K562 (cell line): Measurements from ENCODE around the gene R3HDM2. TPM values are rescaled to one million over a fixed set of nuclear protein-coding genes. Genes with fewer than 3 reads are reported as not detected.

Experiments
- ATAC-seq: fragments of 200-7000 bp; cut with Tn5 transposase; 3 replicates; pipeline ENCODE4 v1.9.1; 2020; ENCODE audit warnings: moderate library complexity
- BruUV-seq: library from RNA; stranded (reverse); fragments of 400-500 nt; replicated peaks from 2 replicates; lab custom pipeline; 2021; lab: Mats Ljungman, UMichigan
- CTCF ChIA-PET: fragments of 300-600 bp; formaldehyde crosslinking; extraction: SDS; loops from one replicate; lab custom pipeline; 2021; ENCODE audit warnings: low intra/inter-chr PET ratio; lab: Yijun Ruan, JAX
- POLR2A ChIA-PET: fragments of 300-600, 350-650 bp; sonication (Branson Sonifier 250); formaldehyde crosslinking; extraction: SDS; loops from one replicate; lab custom pipeline; 2021; ENCODE audit warnings: antibody characterized with exemption, inconsistent platforms; lab: Yijun Ruan, JAX
- DNase-seq, 4 experiments: peaks; one replicate each; pipeline versions ENCODE4 v3.0.0 to v3.0.0-alpha.2; 2011 to 2018; ENCODE audit warnings: low spot score in 3 of 4, mixed read lengths in 3 of 4; ENCODE audit errors: extremely low read depth in 1 of 4
- FAIRE-seq: peaks from 2 replicates; lab custom pipeline; 2011; peaks lifted over from hg19 to GRCh38; lab: Jason Lieb, UNC
- H2AFZ ChIP-seq: 2 replicates; pipeline ENCODE4 v1.6.0; 2011; ENCODE audit warnings: low read depth, low read length, control low read depth, inconsistent platforms
- H3K27ac ChIP-seq: fragments of 200-600 bp; 3 replicates; pipeline ENCODE4 v1.8.0; 2011; ENCODE audit warnings: low read depth, mild to moderate bottlenecking, control low read depth, inconsistent platforms, low read length, moderate library complexity, mixed read lengths; ENCODE audit errors: extremely low read depth
- H3K27me3 ChIP-seq, 2 experiments: fragments of 300-600 bp in 1 of 2; 2 replicates in 1 of 2; 3 replicates in 1 of 2; pipeline versions ENCODE4 v1.6.0 to v1.8.0; 2011; ENCODE audit warnings: inconsistent platforms in 2 of 2, low read length in 2 of 2, mild to moderate bottlenecking in 1 of 2, mixed read lengths in 1 of 2, moderate library complexity in 1 of 2; ENCODE audit not compliant: control insufficient read depth in 2 of 2, insufficient read depth in 2 of 2
- H3K36me3 ChIP-seq: fragments of 300-600 bp; 3 replicates; pipeline ENCODE4 v1.8.0; 2011; ENCODE audit warnings: mild to moderate bottlenecking, low read length, inconsistent platforms; ENCODE audit not compliant: control insufficient read depth, insufficient read depth
- H3K4me1 ChIP-seq, 2 experiments: fragments of 200-600 bp in 1 of 2; replicated peaks in 1 of 2; 2 replicates in 1 of 2; 3 replicates in 1 of 2; pipeline versions ENCODE4 v1.5.1 to v1.8.0; 2011; ENCODE audit warnings: inconsistent platforms in 2 of 2, low read length in 2 of 2, mild to moderate bottlenecking in 1 of 2, mixed read lengths in 1 of 2, moderate library complexity in 1 of 2; ENCODE audit not compliant: control insufficient read depth in 2 of 2, insufficient read depth in 2 of 2
- H3K4me2 ChIP-seq: 2 replicates; pipeline ENCODE4 v1.6.1; 2011; ENCODE audit warnings: low read length, control low read depth, inconsistent platforms, mixed read lengths; ENCODE audit not compliant: insufficient read depth
- H3K4me3 ChIP-seq: fragments of 200-600 bp; sonication (generic), shearing (Covaris generic); 2 replicates; pipeline ENCODE4 v1.5.1; 2016; ENCODE audit warnings: control low read depth, inconsistent platforms
- H3K79me2 ChIP-seq: fragments of 200-600 bp; 3 replicates; pipeline ENCODE4 v1.8.0; 2011; ENCODE audit warnings: low read length, inconsistent platforms; ENCODE audit not compliant: control insufficient read depth, insufficient read depth
- H3K9ac ChIP-seq, 2 experiments: 2 replicates each; pipeline versions ENCODE4 v1.6.0 to v1.6.1; 2011; ENCODE audit warnings: low read depth in 2 of 2, low read length in 2 of 2, control low read depth in 1 of 2, inconsistent platforms in 1 of 2, mild to moderate bottlenecking in 1 of 2, mixed read lengths in 1 of 2; ENCODE audit not compliant: insufficient read depth in 1 of 2
- H3K9me1 ChIP-seq: one replicate; pipeline ENCODE4 v1.6.0; 2011; ENCODE audit warnings: inconsistent platforms, mild to moderate bottlenecking, low read length, moderate library complexity; ENCODE audit not compliant: control insufficient read depth, insufficient read depth
- H3K9me3 ChIP-seq: replicated peaks from 2 replicates; pipeline ENCODE4 v1.5.1; 2011; ENCODE audit warnings: low read depth, low read length, inconsistent platforms; ENCODE audit not compliant: control insufficient read depth, insufficient read depth
- H4K20me1 ChIP-seq: replicated peaks from 2 replicates; pipeline ENCODE4 v1.6.1; 2011; ENCODE audit warnings: low read length, inconsistent platforms, mixed read lengths; ENCODE audit not compliant: control insufficient read depth, insufficient read depth
- CBFA2T2 ChIP-seq: fragments of 450-650 bp; conservative IDR thresholded peaks from 2 replicates; pipeline ENCODE4 v1.6.1; 2017; ENCODE audit warnings: mild to moderate bottlenecking
- FOXP1 ChIP-seq: sonication (generic); formaldehyde crosslinking; IDR thresholded peaks from 2 replicates; pipeline ENCODE4 v1.8.0; 2022; ENCODE audit warnings: mild to moderate bottlenecking, missing genetic modification reagents
- POU5F1 ChIP-seq: fragments of 150-350 bp; IDR thresholded peaks from 2 replicates; pipeline ENCODE4 v1.6.1; 2014; ENCODE audit warnings: borderline replicate concordance, low read length, low read depth, mild to moderate bottlenecking; ENCODE audit not compliant: partially characterized antibody
- PRMT5 ChIP-seq: sonication (generic); formaldehyde crosslinking; IDR thresholded peaks from 2 replicates; pipeline ENCODE4 v1.5.0; 2020; ENCODE audit warnings: missing genetic modification reagents
- ZNF699 ChIP-seq: fragments of 250-450 bp; sonication (Bioruptor Pico); IDR thresholded peaks from 2 replicates; pipeline ENCODE4 v1.8.0; 2021; ENCODE audit warnings: mild to moderate bottlenecking, moderate library complexity; ENCODE audit not compliant: insufficient replicate concordance
- WGBS: fragments of 100-300 bp; shearing (Covaris generic); methylation state at CpG from one replicate; pipeline ENCODE4 v1.1.6; 2016; ENCODE audit warnings: low coverage, mixed read lengths; ENCODE audit not compliant: insufficient coverage; ENCODE audit errors: missing lambda C conversion rate; 5-methylcytosine and 5-hydroxymethylcytosine counted together
- in situ Hi-C: fragments of 300-500 bp; cut with MboI; formaldehyde crosslinking; loops from 4 replicates; pipeline ENCODE4 v1.15.0; 2018; ENCODE audit warnings: inconsistent platforms, mixed read lengths
- intact Hi-C: fragments of 100-400 bp; cut with micrococcal nuclease; formaldehyde crosslinking; loops from 2 replicates; pipeline ENCODE4 v1.14.2; 2022
- polyA plus RNA-seq, 8 experiments: library from polyadenylated mRNA; depleted of rRNA in 4 of 8; stranded (reverse) in 5 of 8; unstranded in 3 of 8; fragments of >200 nt; fragmentation: Nextera tagmentation in 2 of 8; fragmentation: Illumina TruSeq in 1 of 8; extraction: Ambion mirVana in 2 of 8; extraction: Trizol in 1 of 8; gene quantifications; 2 replicates each; pipeline versions ENCODE4 v1.2.1 to v1.2.3, GENCODE V29; 2011 to 2014; ENCODE audit warnings: inconsistent platforms in 1 of 8, missing spikeins in 1 of 8
- total RNA-seq, 7 experiments: library from RNA; depleted of rRNA in 6 of 7; stranded (reverse); fragments of >200 nt in 6 of 7; fragmentation: Illumina TruSeq in 2 of 7; extraction: Trizol in 2 of 7; gene quantifications; 2 replicates each; pipeline versions ENCODE4 v1.2.1 to v1.2.3, GENCODE V29; 2011 to 2021; ENCODE audit warnings: low replicate concordance in 1 of 7

Gene R3HDM2
- total and polyA plus RNA-seq, 9 of the 15 experiments (the other 6 are each of a cell fraction or from before 2014, with no cell fraction given), result 3.3 to 18.8 (median 9.0) TPM

DNA sequence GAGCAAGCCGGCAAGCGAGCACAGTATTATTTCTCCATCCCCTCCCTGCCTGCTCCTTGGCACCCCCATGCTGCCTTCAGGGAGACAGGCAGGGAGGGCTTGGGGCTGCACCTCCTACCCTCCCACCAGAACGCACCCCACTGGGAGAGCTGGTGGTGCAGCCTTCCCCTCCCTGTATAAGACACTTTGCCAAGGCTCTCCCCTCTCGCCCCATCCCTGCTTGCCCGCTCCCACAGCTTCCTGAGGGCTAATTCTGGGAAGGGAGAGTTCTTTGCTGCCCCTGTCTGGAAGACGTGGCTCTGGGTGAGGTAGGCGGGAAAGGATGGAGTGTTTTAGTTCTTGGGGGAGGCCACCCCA lies 218.2 kb downstream of the R3HDM2 start:
- Histone ChIP-seq H4K20me1 (peaks cover 17% of the 10 kb centered on the region; the same call in 1 of the 2 replicates), H3K4me2 (no peak overlapping the region), H3K4me1 (peaks cover 17 to 58% of the 10 kb centered on the region in 2 experiments; a peak in 4 of 5 replicates), H3K4me3 (no peak overlapping the region), H3K27ac (no peak overlapping the region), H3K36me3 (no peaks in the 10 kb centered on the region), H2AFZ (peak overlapping the region; percentile 11; the same call in 1 of the 2 replicates), H3K9me3 (no peaks in the 10 kb centered on the region), H3K9me1 (peaks cover 4% of the 10 kb centered on the region), H3K27me3 (peaks cover 22 to 71% of the 10 kb centered on the region in 2 experiments; a peak in 4 of 5 replicates), H3K9ac (peak overlapping the region in 1 of 2 experiments; percentile 71; a peak in 1 of 4 replicates), H3K79me2 (no peaks in the 10 kb centered on the region)
- CTCF ChIA-PET, result interaction anchor here (0.5 to 7.2 kb wide), 8 partner anchors 17 to 250 kb away, joined by 3 to 186 read pairs (median 9); partner anchors contain the start of gene SHMT2
- POLR2A ChIA-PET, result interaction anchor here (0.6 to 1.5 kb wide), 5 partner anchors 17 to 301 kb away, joined by 3 to 5 read pairs (median 4); partner anchors contain the start of gene SHMT2
- WGBS, result 8% methylated on average over 3 of the region's 7 CpGs
- DNase-seq (no peak), FAIRE-seq (no peak), ATAC-seq (no peak)
- TF ChIP-seq POU5F1 (no peak), PRMT5 (CRISPR knock-in tag) (no peak), ZNF699 (CRISPR knock-in tag) (no peak), FOXP1 (CRISPR knock-in tag) (0 out of 2 replicates have a peak, but pooled peaks have one; percentile 43), CBFA2T2 (no peak)
- intact Hi-C loops (loop anchor here (1.0 to 2.0 kb wide), 3 partner anchors 27 to 240 kb away; no protein-coding TSS in a partner anchor), in situ Hi-C loops (no loop called here)
- no TSS peak for BruUV-seq
